ENCODE data around the gene LHX8. TPM values are rescaled to one million over a fixed set of nuclear protein-coding genes. Genes with fewer than 3 reads are reported as not detected.

The LHX8 gene
- total and polyA plus RNA-seq, 9 of the 15 experiments (the other 6 are each of a cell fraction or from before 2014, with no cell fraction given): not detected

- ATAC-seq (no peak), FAIRE-seq (no peak), DNase-seq (ENCODE audit: extremely low read depth in 1 of 4, low spot score in 3 of 4) (no peak)
- Histone ChIP-seq H4K20me1 (replicated peaks; ENCODE audit: control insufficient read depth, insufficient read depth, low read length) (no peaks in the 10 kb centered on the region), H3K27me3 (ENCODE audit: control insufficient read depth in 2 of 2, insufficient read depth in 2 of 2, low read length in 2 of 2) (no peaks in the 10 kb centered on the region), H3K4me2 (ENCODE audit: insufficient read depth, low read length) (no peak overlapping the region), H3K4me1 (replicated peaks in 1 of 2; ENCODE audit: control insufficient read depth in 2 of 2, insufficient read depth in 2 of 2, low read length in 2 of 2) (no peaks in the 10 kb centered on the region), H3K9me3 (replicated peaks; ENCODE audit: control insufficient read depth, insufficient read depth, low read depth, low read length) (no peaks in the 10 kb centered on the region), H3K4me3 (no peak overlapping the region), H3K9ac (ENCODE audit: insufficient read depth in 1 of 2, low read depth in 2 of 2, low read length in 2 of 2) (no peak overlapping the region), H3K27ac (ENCODE audit: extremely low read depth, low read depth, low read length) (no peak overlapping the region), H2AFZ (ENCODE audit: low read depth, low read length) (no peak overlapping the region), H3K36me3 (ENCODE audit: control insufficient read depth, insufficient read depth, low read length) (no peaks in the 10 kb centered on the region), H3K9me1 (ENCODE audit: control insufficient read depth, insufficient read depth, low read length) (no peaks in the 10 kb centered on the region), H3K79me2 (ENCODE audit: control insufficient read depth, insufficient read depth, low read length) (no peaks in the 10 kb centered on the region)
- ChIA-PET CTCF (ENCODE audit: low intra/inter-chr PET ratio) (no interaction called here), POLR2A (interaction anchor here (0.8 to 0.9 kb wide), 2 partner anchors 14 to 22 kb away, joined by 3 read pairs; no protein-coding TSS in a partner anchor)
- intact Hi-C loops (cut with micrococcal nuclease) (no loop called here), in situ Hi-C loops (cut with MboI) (no loop called here)
- no TSS peak for BruUV-seq (replicated peaks)
- WGBS (ENCODE audit: insufficient coverage, low coverage, missing lambda C conversion rate): 1% methylated on average over 4 of the region's 4 CpGs
- TF ChIP-seq KHSRP (IDR thresholded peaks at IDR 0.05) (no peak), MNT (conservative IDR thresholded peaks at IDR 0.05) (no peak), KLF10 (CRISPR knock-in tag; IDR thresholded peaks at IDR 0.05) (no peak), FOXA3 (CRISPR knock-in tag; conservative IDR thresholded peaks at IDR 0.05 in 1 of 2, IDR thresholded peaks at IDR 0.05 in 1 of 2) (no peak), RERE (CRISPR knock-in tag; IDR thresholded peaks at IDR 0.05; ENCODE audit: borderline replicate concordance) (no peak), BRD4 (IDR thresholded peaks at IDR 0.05) (no peak), U2AF2 (optimal IDR thresholded peaks at IDR 0.05; ENCODE audit: low read depth, low read length) (no peak), ZNF395 (CRISPR knock-in tag; IDR thresholded peaks at IDR 0.05) (no peak), ZNF311 (CRISPR knock-in tag; IDR thresholded peaks at IDR 0.05) (no peak), NR1H2 (CRISPR knock-in tag; IDR thresholded peaks at IDR 0.05) (no peak), CBFB (CRISPR knock-in tag; IDR thresholded peaks at IDR 0.05) (no peak), POLR2AphosphoS2 (IDR thresholded peaks at IDR 0.05; ENCODE audit: low read length) (no peak), PTRF (tag; IDR thresholded peaks at IDR 0.05) (no peak)
These were observed 32.6 kb downstream of the LHX8 start for GRCh38 chr1:75166821-75167220.
